NOMO-1 treated with DMSO at 0.1 percent for 48 hours (cell line): ENCODE data around the gene HAAO.
"Not testable (repeated sequence)": the region's sequence is repeated elsewhere in the genome, so short reads cannot be mapped to it uniquely, and the experiment has no call there.

Experiments
- DNase-seq: peaks from one replicate; lab custom pipeline; 2025; ENCODE audit not compliant: unreplicated experiment; lab: John Stamatoyannopoulos, UW

The HAAO gene

DNA sequence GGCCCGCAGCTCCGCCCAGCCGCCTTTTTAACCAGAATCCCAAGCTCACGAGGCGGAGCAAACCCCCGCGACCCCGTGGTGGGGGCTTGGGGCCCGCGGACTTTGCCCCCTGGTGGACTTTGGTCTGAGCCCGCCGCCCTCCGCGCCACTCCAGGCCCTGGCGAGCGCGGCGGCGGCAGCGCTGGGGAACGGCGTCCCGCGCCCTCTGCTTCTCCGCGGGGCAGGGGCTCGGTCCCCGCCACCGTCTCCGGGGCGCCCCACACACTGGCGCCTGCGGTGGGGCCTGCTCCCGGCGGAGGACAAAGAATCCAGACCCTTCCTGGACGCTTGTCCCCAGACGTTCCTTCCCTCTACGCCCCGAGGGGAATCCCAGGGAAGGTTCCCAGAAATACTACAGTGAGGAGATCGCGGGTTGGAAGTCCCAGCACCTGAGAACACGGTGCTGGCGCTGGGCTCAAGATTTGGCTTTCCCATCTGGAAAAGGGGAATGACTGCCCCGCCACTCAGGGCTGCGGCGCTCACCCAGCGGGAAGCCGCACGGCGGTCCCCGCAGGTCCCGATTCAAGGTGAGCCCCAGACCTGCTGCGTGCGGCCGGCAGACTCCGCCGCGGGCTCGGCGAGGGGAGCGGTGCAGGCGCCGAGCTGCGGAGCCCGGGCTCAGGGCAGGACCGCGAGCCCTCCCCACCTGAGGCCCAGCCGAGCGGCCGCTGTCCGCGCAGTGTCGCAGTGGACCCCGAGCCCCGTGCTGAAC is at the start of gene HAAO:
Gene HAAO (minus strand): TSS at position 1 of the 751 bp plus-strand sequence. CDS start 47 bp downstream, outside the sequence.
- DNase-seq, result no peak

DNA sequence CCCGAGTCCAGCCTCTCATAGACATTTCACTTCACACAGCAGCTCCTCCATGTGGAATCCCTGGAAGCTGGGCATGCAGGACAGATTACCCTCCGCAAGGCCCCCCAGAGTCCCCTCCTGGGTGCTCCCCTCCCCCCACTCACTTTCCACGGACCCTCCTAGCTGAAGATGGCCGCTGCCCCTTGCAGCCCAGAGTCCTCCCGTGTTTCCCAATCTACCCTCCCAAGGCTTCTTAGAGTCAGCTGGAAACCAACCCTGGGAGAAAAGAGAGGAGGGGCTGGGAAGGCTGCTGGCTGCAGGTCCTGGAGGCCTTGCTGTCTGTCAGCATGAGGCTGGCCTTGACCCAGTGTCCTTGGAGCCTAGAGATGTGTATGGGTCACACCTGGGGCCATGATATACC is 49.0 kb upstream of the HAAO start:
- no peak for DNase-seq

DNA sequence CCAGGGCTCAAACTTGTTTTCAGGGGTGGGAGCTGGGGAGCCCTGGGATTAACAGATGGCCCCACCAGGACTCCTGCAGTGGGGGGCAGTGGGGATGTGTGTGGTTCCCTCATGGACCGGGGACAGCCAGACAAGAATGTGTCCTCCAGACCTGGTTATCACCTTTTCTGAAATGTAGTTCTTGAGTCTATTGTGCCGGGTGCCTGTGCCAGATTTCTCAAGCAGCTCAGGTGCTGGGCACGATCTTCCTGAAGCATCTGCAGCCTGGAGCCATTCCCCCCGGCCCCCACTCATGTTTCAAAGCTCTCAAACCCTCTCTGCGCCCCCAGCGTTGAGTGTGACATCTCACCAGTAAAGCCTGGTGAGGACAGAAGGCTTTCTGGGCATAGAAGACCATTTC is 48.4 kb upstream of the HAAO start:
- no peak for DNase-seq

DNA sequence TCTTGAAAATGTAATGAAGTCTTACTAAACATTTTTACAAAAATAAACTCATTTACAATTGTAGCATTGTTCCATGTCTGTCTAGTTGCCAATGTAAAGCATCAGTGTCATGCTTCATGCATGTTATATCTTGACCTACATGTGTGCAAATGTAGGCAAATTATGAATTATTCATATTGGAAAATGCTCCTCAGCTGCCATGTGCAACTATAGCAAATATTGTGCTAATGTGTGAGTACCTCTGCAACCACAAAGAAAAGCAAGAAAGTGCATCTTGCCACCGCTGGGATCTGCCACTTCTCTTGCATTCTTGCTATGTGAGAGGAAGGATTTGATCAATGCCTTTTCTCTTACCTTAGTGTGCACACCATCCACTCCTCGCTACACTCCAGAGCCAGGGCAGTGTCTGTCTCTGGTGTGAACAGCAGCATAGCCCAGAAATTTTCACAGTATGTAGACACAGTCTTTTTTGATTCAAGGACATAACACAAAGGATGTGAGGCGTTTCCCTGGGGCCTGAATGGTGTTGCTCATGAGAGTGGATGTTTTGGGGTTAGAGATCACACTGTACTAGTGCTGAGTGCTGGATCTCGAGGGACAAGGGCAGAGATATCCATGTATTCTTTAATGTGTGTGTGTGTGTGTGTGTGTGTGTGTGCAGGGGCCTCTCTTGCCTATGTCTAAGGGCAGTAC is 47.6 kb upstream of the HAAO start:
- no peak for DNase-seq

DNA sequence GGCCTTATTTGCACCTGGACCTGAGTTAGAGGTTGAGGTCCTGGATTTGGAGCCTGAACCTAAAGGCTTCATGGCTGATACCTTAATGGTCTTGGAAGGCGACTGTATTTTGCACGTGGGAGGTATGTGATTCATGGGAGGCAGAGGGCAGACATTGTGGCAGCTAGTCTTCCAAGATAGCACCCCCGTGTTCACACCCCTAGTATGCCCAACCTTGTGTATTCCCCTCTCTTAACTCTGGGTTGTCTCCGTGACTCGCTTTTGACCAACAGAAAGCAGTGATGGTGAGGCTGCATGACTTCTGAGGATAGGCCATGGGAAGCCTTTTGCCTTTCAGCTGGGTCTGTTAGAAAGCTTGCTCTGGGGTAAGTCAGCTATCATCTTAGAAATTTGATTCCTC is 45.8 kb upstream of the HAAO start:
- DNase-seq, result no peak

DNA sequence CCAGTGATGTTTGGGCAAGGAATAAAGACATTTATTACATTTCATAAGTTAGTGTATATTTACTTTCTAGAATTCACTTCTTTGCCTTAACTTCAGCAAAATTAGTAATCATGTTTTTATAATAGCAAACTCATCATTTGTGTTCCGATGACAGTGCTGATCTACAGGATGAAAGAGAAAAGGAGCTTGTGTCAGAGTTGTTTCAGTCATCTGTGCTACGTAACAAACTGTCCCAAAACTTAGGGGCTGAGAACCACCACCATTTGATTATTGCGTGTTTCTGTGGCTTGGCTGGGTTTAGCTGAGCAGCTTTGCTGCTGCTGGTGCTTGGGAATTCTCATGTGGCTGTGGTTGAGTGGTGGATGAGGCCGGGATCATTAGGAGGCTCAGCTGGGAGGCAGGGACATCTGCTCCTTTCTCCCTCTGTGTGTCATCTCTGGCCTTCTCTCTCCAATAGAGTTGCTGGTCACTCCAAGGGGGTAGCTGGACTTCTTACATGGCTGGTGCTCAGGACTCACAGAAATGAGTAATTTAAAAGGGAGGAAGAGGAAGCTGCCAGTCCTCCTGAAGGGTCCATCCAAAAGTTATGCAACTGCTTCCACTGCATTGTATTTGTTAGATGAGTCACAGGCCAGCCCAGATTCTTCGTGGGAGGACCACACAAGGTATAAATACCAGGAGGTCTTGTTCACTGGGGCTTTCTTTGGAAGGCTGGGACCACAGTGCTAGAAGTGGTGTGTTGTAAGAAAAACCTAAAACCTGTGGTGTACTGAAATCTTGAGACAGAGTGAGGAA is 43.4 kb upstream of the HAAO start:
- DNase-seq, result peak; percentile 84

DNA sequence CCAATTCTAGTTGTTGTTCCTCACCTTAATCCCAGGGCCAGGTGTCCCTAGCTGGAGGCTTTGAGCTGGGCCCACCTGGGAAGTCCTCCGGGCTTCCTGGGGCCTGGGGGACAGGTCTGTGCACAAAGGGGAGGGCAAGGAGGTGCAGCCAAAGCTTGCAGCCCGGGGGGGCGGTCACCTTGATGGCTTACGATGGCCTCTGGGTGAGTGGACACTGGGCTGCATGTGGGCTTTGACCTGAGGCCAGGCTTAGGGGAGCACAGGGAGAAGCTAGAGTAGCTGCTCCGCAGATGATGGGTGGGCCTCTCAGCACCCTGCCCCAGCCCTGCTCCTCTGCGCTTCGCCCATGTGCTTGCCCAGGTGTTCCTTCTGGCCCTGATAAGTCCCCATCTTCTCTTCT is 41.8 kb upstream of the HAAO start:
- no peak for DNase-seq

GRCh38 chr2:42832289-42832634 is 39.9 kb upstream of the HAAO start:
- DNase-seq, result no peak

GRCh38 chr2:42831575-42832288 is 39.3 kb upstream of the HAAO start:
- not testable (repeated sequence) for DNase-seq

- no peak for DNase-seq
Observed at GRCh38 chr2:42830922-42831574, 38.7 kb upstream of the HAAO start.

GRCh38 chr2:42829671-42830440 is 37.5 kb upstream of the HAAO start:
- no peak for DNase-seq

GRCh38 chr2:42828487-42829425 is 36.4 kb upstream of the HAAO start:
- peak; percentile 55 for DNase-seq

- peak; percentile 76 for DNase-seq
Observed at GRCh38 chr2:42827647-42828486, 35.5 kb upstream of the HAAO start.

DNA sequence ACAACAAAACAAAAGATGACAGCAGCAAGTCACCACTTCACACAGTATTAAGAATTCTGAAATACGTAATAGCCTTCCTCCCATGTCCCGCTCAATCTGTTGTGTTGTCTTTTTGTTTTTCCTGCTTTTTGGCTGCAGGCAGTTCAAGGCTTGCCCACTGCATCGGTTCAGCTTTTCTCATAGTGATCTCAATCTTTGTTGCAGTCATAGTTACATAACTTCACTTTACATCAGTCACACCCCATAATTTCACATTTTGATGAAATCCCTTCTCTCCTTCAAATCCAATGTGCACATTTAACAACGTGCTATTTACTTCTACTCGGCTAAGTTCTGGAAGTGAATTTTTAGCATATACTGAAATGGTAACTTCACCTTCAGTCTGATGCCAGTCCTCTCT is 33.8 kb upstream of the HAAO start:
- DNase-seq, result peak; percentile 13

- DNase-seq, result no peak
Observed at GRCh38 chr2:42824454-42824807, 32.0 kb upstream of the HAAO start.

- DNase-seq, result no peak
Observed at GRCh38 chr2:42823744-42824453, 31.5 kb upstream of the HAAO start.

DNA sequence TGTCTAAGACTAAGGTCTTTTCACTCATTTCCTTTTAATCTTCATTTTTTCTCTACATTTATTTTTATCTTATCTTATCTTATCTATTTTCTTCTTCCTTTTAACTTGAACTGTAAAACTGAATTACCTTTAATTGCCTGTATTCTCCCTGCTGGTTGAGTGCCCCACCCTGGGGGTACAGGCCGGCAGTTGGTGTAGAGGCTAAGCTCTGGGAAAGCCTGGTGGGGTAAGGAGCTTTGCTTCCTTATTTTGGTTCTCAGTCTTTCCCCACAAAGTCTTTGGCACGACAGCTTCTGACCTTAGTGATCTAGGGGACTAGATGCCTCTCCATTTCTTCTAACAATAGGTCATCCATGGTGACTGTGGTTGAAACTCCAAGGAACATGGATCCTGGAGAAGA is 26.8 kb upstream of the HAAO start:
- DNase-seq, result peak; percentile 85
